HFF-Myc (cell line): Measurements from ENCODE around the gene CTPS1.

Experiments
- DNase-seq: peaks from one replicate; pipeline ENCODE4 v3.0.0-alpha.2; 2011; ENCODE audit warnings: low read depth; ENCODE audit errors: extremely low read depth
- H3K4me3 ChIP-seq: replicated peaks from 2 replicates; pipeline ENCODE4 v1.5.1; 2011; ENCODE audit warnings: low read depth, mild to moderate bottlenecking, control low read depth, low read length
- TF ChIP-seq, protein P1 (sequence below): IDR thresholded peaks from 2 replicates; pipeline ENCODE4 v1.5.1; 2012; ENCODE audit warnings: mild to moderate bottlenecking, low read depth, low read length, control low read depth; ENCODE audit errors: missing control alignments

The CTPS1 gene

DNA sequence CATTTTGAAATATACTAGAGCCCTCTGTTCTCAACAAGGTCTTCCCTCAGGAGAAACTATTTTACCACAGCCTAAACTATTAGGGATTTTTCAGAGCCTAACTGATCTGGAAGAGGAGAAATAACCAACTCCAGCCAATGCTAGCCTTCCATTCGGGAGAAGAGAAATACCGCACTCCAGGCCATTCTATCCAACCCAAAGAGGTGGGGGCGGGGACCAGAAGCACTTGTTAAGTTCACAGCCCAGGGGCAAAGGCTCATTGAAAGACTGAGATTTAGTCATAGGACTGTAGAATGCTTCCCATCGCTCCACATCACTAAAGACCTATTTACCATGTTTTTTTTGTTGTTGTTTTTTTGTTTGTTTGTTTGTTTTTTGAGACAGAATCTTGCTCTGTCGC, 77.4 kb downstream of the CTPS1 start:
- DNase-seq: no peak

More for the DNA sequence above, 77.4 kb downstream of the CTPS1 start:
- TF ChIP-seq, protein P1, sequence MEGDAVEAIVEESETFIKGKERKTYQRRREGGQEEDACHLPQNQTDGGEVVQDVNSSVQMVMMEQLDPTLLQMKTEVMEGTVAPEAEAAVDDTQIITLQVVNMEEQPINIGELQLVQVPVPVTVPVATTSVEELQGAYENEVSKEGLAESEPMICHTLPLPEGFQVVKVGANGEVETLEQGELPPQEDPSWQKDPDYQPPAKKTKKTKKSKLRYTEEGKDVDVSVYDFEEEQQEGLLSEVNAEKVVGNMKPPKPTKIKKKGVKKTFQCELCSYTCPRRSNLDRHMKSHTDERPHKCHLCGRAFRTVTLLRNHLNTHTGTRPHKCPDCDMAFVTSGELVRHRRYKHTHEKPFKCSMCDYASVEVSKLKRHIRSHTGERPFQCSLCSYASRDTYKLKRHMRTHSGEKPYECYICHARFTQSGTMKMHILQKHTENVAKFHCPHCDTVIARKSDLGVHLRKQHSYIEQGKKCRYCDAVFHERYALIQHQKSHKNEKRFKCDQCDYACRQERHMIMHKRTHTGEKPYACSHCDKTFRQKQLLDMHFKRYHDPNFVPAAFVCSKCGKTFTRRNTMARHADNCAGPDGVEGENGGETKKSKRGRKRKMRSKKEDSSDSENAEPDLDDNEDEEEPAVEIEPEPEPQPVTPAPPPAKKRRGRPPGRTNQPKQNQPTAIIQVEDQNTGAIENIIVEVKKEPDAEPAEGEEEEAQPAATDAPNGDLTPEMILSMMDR: no peak
- H3K4me3 ChIP-seq: no peak overlapping the region
